ENCODE measurements around the gene EXOSC5. TPM values are rescaled to one million over a fixed set of nuclear protein-coding genes. Genes with fewer than 3 reads are reported as not detected.
A peak's percentile ranks its signal among the peaks of the same experiment; 100 is the strongest.

Gene EXOSC5
- total and polyA plus RNA-seq, 9 of the 15 experiments (the other 6 are each of a cell fraction or from before 2014, with no cell fraction given): 10.9 to 75.5 (median 37.8) TPM

GRCh38 chr19:41352609-41353465, 44.3 kb downstream of the EXOSC5 start (continued):
- no peak for TF ChIP-seq ZNF407 (IDR thresholded peaks at IDR 0.05; ENCODE audit: low read depth)
- TF ChIP-seq PPARD (CRISPR knock-in tag; IDR thresholded peaks at IDR 0.05): no peak
- TF ChIP-seq XRCC3 (IDR thresholded peaks at IDR 0.05): no peak
- no peak for TF ChIP-seq MCM2 (IDR thresholded peaks at IDR 0.05; ENCODE audit: low read depth)
- TF ChIP-seq RBM25 (IDR thresholded peaks at IDR 0.05; ENCODE audit: low read depth, low read length, severe bottlenecking): peak; percentile 98
- TF ChIP-seq IRF9 (tag; IDR thresholded peaks at IDR 0.05): no peak
- no peak for TF ChIP-seq HIVEP1 (CRISPR knock-in tag; IDR thresholded peaks at IDR 0.05)
- peak; percentile 81 for TF ChIP-seq TAF1 (IDR thresholded peaks at IDR 0.05; ENCODE audit: control insufficient read depth, extremely low read depth, insufficient read depth, low read length, severe bottlenecking)
- TF ChIP-seq ZNF311 (CRISPR knock-in tag; IDR thresholded peaks at IDR 0.05): no peak
- no peak for TF ChIP-seq EGR1 (conservative IDR thresholded peaks at IDR 0.05)
- TF ChIP-seq ETV6 (IDR thresholded peaks at IDR 0.05; ENCODE audit: borderline replicate concordance in 1 of 2, low read depth in 2 of 2, low read length in 1 of 2): peak in 1 of 2 experiments; percentile 36; a peak in 1 of 4 replicates
- TF ChIP-seq ETV6 (CRISPR knock-in tag; IDR thresholded peaks at IDR 0.05; ENCODE audit: borderline replicate concordance): no peak
- TF ChIP-seq FOXP4 (CRISPR knock-in tag; IDR thresholded peaks at IDR 0.05; ENCODE audit: borderline replicate concordance): 0 out of 2 replicates have a peak, but pooled peaks have one; percentile 79
- TF ChIP-seq STAG1 (CRISPR knock-in tag; IDR thresholded peaks at IDR 0.05; ENCODE audit: borderline replicate concordance): no peak
- TF ChIP-seq JUN (IDR thresholded peaks at IDR 0.05; ENCODE audit: borderline replicate concordance, low read depth, low read length): no peak
- TF ChIP-seq JUN (CRISPR knock-in tag; IDR thresholded peaks at IDR 0.05; ENCODE audit: borderline replicate concordance): 0 out of 2 replicates have a peak, but pooled peaks have one; percentile 66
